ENCODE measurements around the gene DPM3.
"Not testable (repeated sequence)": the region's sequence is repeated elsewhere in the genome, so short reads cannot be mapped to it uniquely, and the experiment has no call there.

DPM3 gene

GRCh38 chr1:155126556-155127104 lies 13.7 kb downstream of the DPM3 start:
- no peak for DNase-seq (ENCODE audit: low read depth in 2 of 3, low spot score in 2 of 3)

GRCh38 chr1:155125946-155126555 lies 14.3 kb downstream of the DPM3 start:
- DNase-seq (ENCODE audit: low read depth in 2 of 3, low spot score in 2 of 3) = no peak

GRCh38 chr1:155125511-155125945 lies 14.8 kb downstream of the DPM3 start:
- DNase-seq (ENCODE audit: low read depth in 2 of 3, low spot score in 2 of 3) = no peak

- no peak for DNase-seq (ENCODE audit: low read depth in 2 of 3, low spot score in 2 of 3)
Observed at GRCh38 chr1:155124503-155125463, 15.5 kb downstream of the DPM3 start.

- DNase-seq (ENCODE audit: low read depth in 2 of 3, low spot score in 2 of 3) = no peak
Observed at GRCh38 chr1:155123801-155124200, 16.5 kb downstream of the DPM3 start.

GRCh38 chr1:155122308-155122707 lies 18.0 kb downstream of the DPM3 start:
- DNase-seq (ENCODE audit: low read depth in 2 of 3, low spot score in 2 of 3) = no peak

- no peak for DNase-seq (ENCODE audit: low read depth in 2 of 3, low spot score in 2 of 3)
Observed at GRCh38 chr1:155121249-155121648, 19.1 kb downstream of the DPM3 start.

- no peak for DNase-seq (ENCODE audit: low read depth in 2 of 3, low spot score in 2 of 3)
Observed at GRCh38 chr1:155120253-155120652, 20.1 kb downstream of the DPM3 start.

- not testable (repeated sequence) for DNase-seq (ENCODE audit: low read depth in 2 of 3, low spot score in 2 of 3)
Observed at GRCh38 chr1:155118090-155118489, 22.2 kb downstream of the DPM3 start.

GRCh38 chr1:155117610-155118009 lies 22.7 kb downstream of the DPM3 start:
- no peak for DNase-seq (ENCODE audit: low read depth in 2 of 3, low spot score in 2 of 3)

- DNase-seq (ENCODE audit: low read depth in 2 of 3, low spot score in 2 of 3) = no peak
Observed at GRCh38 chr1:155116113-155116764, 24.1 kb downstream of the DPM3 start.

GRCh38 chr1:155113450-155113980 lies 26.8 kb downstream of the DPM3 start:
- DNase-seq (ENCODE audit: low read depth in 2 of 3, low spot score in 2 of 3) = no peak

- no peak for DNase-seq (ENCODE audit: low read depth in 2 of 3, low spot score in 2 of 3)
Observed at GRCh38 chr1:155110826-155111225, 29.5 kb downstream of the DPM3 start.

GRCh38 chr1:155110381-155110780 lies 29.9 kb downstream of the DPM3 start:
- DNase-seq (ENCODE audit: low read depth in 2 of 3, low spot score in 2 of 3) = no peak

- no peak for DNase-seq (ENCODE audit: low read depth in 2 of 3, low spot score in 2 of 3)
Observed at GRCh38 chr1:155108296-155108695, 32.0 kb downstream of the DPM3 start.

GRCh38 chr1:155107309-155108264 lies 32.7 kb downstream of the DPM3 start:
- no peak for DNase-seq (ENCODE audit: low read depth in 2 of 3, low spot score in 2 of 3)

- no peak for DNase-seq (ENCODE audit: low read depth in 2 of 3, low spot score in 2 of 3)
Observed at GRCh38 chr1:155106862-155107261, 33.5 kb downstream of the DPM3 start.

GRCh38 chr1:155105604-155106011 lies 34.7 kb downstream of the DPM3 start:
- DNase-seq (ENCODE audit: low read depth in 2 of 3, low spot score in 2 of 3) = no peak

GRCh38 chr1:155104605-155105534 lies 35.5 kb downstream of the DPM3 start:
- no peak for DNase-seq (ENCODE audit: low read depth in 2 of 3, low spot score in 2 of 3)

Measured in activated CD8-positive, alpha-beta memory T cell treated with anti-CD3 and anti-CD28 coated beads for 48 hours (primary cell).